Thyroid gland (tissue), 4 donors: ENCODE data around the gene SSPN. TPM values are rescaled to one million over a fixed set of nuclear protein-coding genes. Genes with fewer than 3 reads are reported as not detected.

Experiments used
- DNase-seq, 2 donors: peaks; one replicate each; pipeline ENCODE4 v3.0.0-alpha.2; 2019
- H3K27ac ChIP-seq, 3 donors: fragments of 200-600 bp; sonication (generic); 1 replicate in 2 of 3; 2 replicates in 1 of 3; pipeline ENCODE4 v1.5.1; 2016 to 2019; ENCODE audit warnings: mild to moderate bottlenecking in 1 of 3, moderate library complexity in 1 of 3
- H3K27me3 ChIP-seq: fragments of 200-600 bp; sonication (generic); one replicate; pipeline ENCODE4 v1.5.1; 2019
- H3K36me3 ChIP-seq, 2 donors: fragments of 200-600 bp; sonication (generic); one replicate each; pipeline ENCODE4 v1.5.1; 2016 to 2019
- H3K4me1 ChIP-seq, 2 donors: fragments of 200-600 bp; sonication (generic); one replicate each; pipeline ENCODE4 v1.5.1; 2017 to 2019
- H3K4me3 ChIP-seq, 3 donors: fragments of 200-600 bp; sonication (generic); replicated peaks in 1 of 3; 1 replicate in 2 of 3; 2 replicates in 1 of 3; pipeline ENCODE4 v1.5.1; 2016; ENCODE audit warnings: mild to moderate bottlenecking in 1 of 3
- H3K9me3 ChIP-seq: fragments of 200-600 bp; sonication (generic); one replicate; pipeline ENCODE4 v1.5.1; 2017
- CTCF ChIP-seq, 6 experiments: fragments of 200-600 bp in 3 of 6; fragments of 450-650 bp in 3 of 6; sonication (generic) in 3 of 6; IDR thresholded peaks; one replicate each; pipeline ENCODE4 v1.5.1; 2016 to 2019; ENCODE audit warnings: antibody characterized with exemption in 6 of 6, mild to moderate bottlenecking in 2 of 6, inconsistent platforms in 1 of 6, moderate library complexity in 1 of 6
- POLR2A ChIP-seq, 2 donors: fragments of 450-650 bp; IDR thresholded peaks; one replicate each; pipeline ENCODE4 v1.6.1; 2017; ENCODE audit warnings: antibody characterized with exemption in 2 of 2, mild to moderate bottlenecking in 2 of 2, moderate library complexity in 1 of 2
- WGBS, 2 donors: methylation state at CpG; one replicate each; pipeline ENCODE4 v1.1.5; 2017; 5-methylcytosine and 5-hydroxymethylcytosine counted together
- intact Hi-C: fragments of 100-400 bp; cut with DNase I; formaldehyde crosslinking; loops from one replicate; pipeline ENCODE4 v1.15.1; 2023
- total RNA-seq, 4 donors: library from RNA; depleted of rRNA; stranded (reverse); fragments of >200 nt; gene quantifications; one replicate each; pipeline ENCODE4 v1.2.3, GENCODE V29; 2016

Gene SSPN
- total RNA-seq, 4 donors from 2014 or later: 20.1 to 25.0 (median 22.2) TPM

- H3K4me3 ChIP-seq: no peak overlapping the region
- intact Hi-C loops: no loop called here
- H3K4me1 ChIP-seq: peaks cover 21 to 30% of the 10 kb centered on the region in 2 donors
- no peaks in the 10 kb centered on the region for H3K27me3 ChIP-seq
- WGBS, 2 donors: 91 to 92% methylated on average over 9 of the region's 9 CpGs
- H3K9me3 ChIP-seq: no peaks in the 10 kb centered on the region
- no peaks in the 10 kb centered on the region for H3K36me3 ChIP-seq
- DNase-seq: no peak
- no peak for TF ChIP-seq CTCF (IDR thresholded peaks at IDR 0.05)
- TF ChIP-seq POLR2A (IDR thresholded peaks at IDR 0.05): no peak
- H3K27ac ChIP-seq: no peak overlapping the region
These were observed 49.1 kb downstream of the SSPN start for GRCh38 chr12:26244503-26244902.

GRCh38 chr12:26245175-26245942 is 50.0 kb downstream of the SSPN start:
- WGBS, 2 donors: 53 to 65% methylated on average over 6 of the region's 6 CpGs
- H3K4me1 ChIP-seq: peaks cover 12 to 21% of the 10 kb centered on the region in 2 donors
- intact Hi-C loops: no loop called here
- H3K4me3 ChIP-seq: no peak overlapping the region
- H3K27ac ChIP-seq: peak overlapping the region in 2 of 3 donors; percentile 33 to 40
- TF ChIP-seq CTCF (IDR thresholded peaks at IDR 0.05) (no peak), POLR2A (IDR thresholded peaks at IDR 0.05) (no peak)
- H3K36me3 ChIP-seq: no peaks in the 10 kb centered on the region
- H3K9me3 ChIP-seq: no peaks in the 10 kb centered on the region
- no peaks in the 10 kb centered on the region for H3K27me3 ChIP-seq
- DNase-seq: no peak

- Histone ChIP-seq H3K36me3 (no peaks in the 10 kb centered on the region), H3K9me3 (no peaks in the 10 kb centered on the region), H3K27me3 (no peaks in the 10 kb centered on the region), H3K4me1 (peaks cover 12 to 19% of the 10 kb centered on the region in 2 donors), H3K27ac (peak overlapping the region in 2 of 3 donors; percentile 33 to 40), H3K4me3 (no peak overlapping the region)
- TF ChIP-seq CTCF (IDR thresholded peaks at IDR 0.05) (no peak), POLR2A (IDR thresholded peaks at IDR 0.05) (no peak)
- intact Hi-C loops: no loop called here
- WGBS, 2 donors: 62 to 69% methylated on average over 4 of the region's 4 CpGs
- DNase-seq: peak; percentile 61 to 68
These were observed 51.3 kb downstream of the SSPN start for GRCh38 chr12:26246483-26247164.

GRCh38 chr12:26247873-26248272 is 52.5 kb downstream of the SSPN start:
- intact Hi-C loops: no loop called here
- H3K36me3 ChIP-seq: no peaks in the 10 kb centered on the region
- no peak for DNase-seq
- WGBS, 2 donors: 66 to 75% methylated on average over 4 of the region's 4 CpGs
- H3K4me1 ChIP-seq: peaks cover 12 to 25% of the 10 kb centered on the region in 2 donors
- TF ChIP-seq POLR2A (IDR thresholded peaks at IDR 0.05) (no peak), CTCF (IDR thresholded peaks at IDR 0.05) (no peak)
- H3K27me3 ChIP-seq: no peaks in the 10 kb centered on the region
- H3K4me3 ChIP-seq: no peak overlapping the region
- H3K27ac ChIP-seq: no peak overlapping the region
- no peaks in the 10 kb centered on the region for H3K9me3 ChIP-seq

DNA sequence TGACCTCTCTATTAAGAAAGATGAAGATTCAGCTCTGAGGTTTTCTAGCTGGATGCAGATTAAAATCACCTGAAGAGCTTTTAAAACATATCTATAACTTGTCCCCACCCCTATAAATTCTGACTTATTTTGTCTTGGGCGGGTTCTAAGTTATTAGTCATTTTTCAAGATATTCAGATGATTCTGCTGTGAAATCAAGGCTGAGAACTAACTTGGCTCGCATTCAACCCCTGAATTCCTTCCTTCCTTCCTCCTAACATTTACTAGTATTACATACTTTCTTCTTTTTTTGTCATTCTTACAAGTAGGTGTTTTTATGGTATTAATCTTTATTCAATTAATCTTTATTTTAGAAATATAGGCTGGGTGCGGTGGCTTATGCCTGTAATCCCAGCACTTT is 55.4 kb downstream of the SSPN start:
- Histone ChIP-seq H3K27ac (no peak overlapping the region), H3K4me3 (no peak overlapping the region), H3K4me1 (peaks cover 7 to 17% of the 10 kb centered on the region in 2 donors), H3K9me3 (no peaks in the 10 kb centered on the region), H3K36me3 (no peaks in the 10 kb centered on the region), H3K27me3 (no peaks in the 10 kb centered on the region)
- no peak for TF ChIP-seq POLR2A (IDR thresholded peaks at IDR 0.05)
- TF ChIP-seq CTCF (IDR thresholded peaks at IDR 0.05): no peak
- intact Hi-C loops: no loop called here
- WGBS, 2 donors: 88 to 93% methylated on average over 3 of the region's 3 CpGs
- DNase-seq: no peak
